GM23338 (cell line): Measurements from ENCODE around the gene KIFC1. TPM values are rescaled to one million over a fixed set of nuclear protein-coding genes. Genes with fewer than 3 reads are reported as not detected.

Experiments used
- ATAC-seq: fragments of 200-7000 bp; cut with Tn5 transposase; 3 replicates; pipeline ENCODE4 v1.9.1; 2020
- DNase-seq: peaks from one replicate; pipeline ENCODE4 v3.0.0-alpha.2; 2015; ENCODE audit warnings: low spot score
- H2AFZ ChIP-seq: fragments of 200-600 bp; sonication (generic); 2 replicates; pipeline ENCODE4 v1.8.0; 2016; ENCODE audit warnings: antibody characterized with exemption, mild to moderate bottlenecking, moderate library complexity
- H3F3A ChIP-seq: fragments of 200-600 bp; sonication (generic); replicated peaks from 2 replicates; pipeline ENCODE4 v1.8.0; 2017; ENCODE audit warnings: antibody characterized with exemption, mixed run types, low read depth
- H3K27ac ChIP-seq: fragments of 200-600 bp; sonication (generic); 2 replicates; pipeline ENCODE4 v1.6.1; 2016; ENCODE audit warnings: low read depth
- H3K27me3 ChIP-seq: fragments of 200-600 bp; sonication (generic); 2 replicates; pipeline ENCODE4 v1.8.0; 2016; ENCODE audit warnings: mild to moderate bottlenecking, mixed run types, moderate library complexity; ENCODE audit not compliant: insufficient read depth
- H3K36me3 ChIP-seq: fragments of 200-600 bp; sonication (generic); 2 replicates; pipeline ENCODE4 v1.8.0; 2016; ENCODE audit warnings: mild to moderate bottlenecking; ENCODE audit not compliant: insufficient read depth
- H3K4me1 ChIP-seq: fragments of 200-600 bp; sonication (generic); 2 replicates; pipeline ENCODE4 v1.8.0; 2016; ENCODE audit warnings: mild to moderate bottlenecking, moderate library complexity; ENCODE audit not compliant: insufficient read depth
- H3K4me2 ChIP-seq: fragments of 200-600 bp; sonication (generic); 2 replicates; pipeline ENCODE4 v1.7.1; 2017; ENCODE audit warnings: mixed run types
- H3K4me3 ChIP-seq: fragments of 200-600 bp; sonication (generic); 2 replicates; pipeline ENCODE4 v1.6.1; 2016; ENCODE audit warnings: mixed run types
- H3K79me2 ChIP-seq: fragments of 200-600 bp; sonication (generic); replicated peaks from 2 replicates; pipeline ENCODE4 v1.8.0; 2017; ENCODE audit warnings: mild to moderate bottlenecking; ENCODE audit not compliant: insufficient read depth
- H3K9me2 ChIP-seq: fragments of 200-600 bp; sonication (generic); 2 replicates; pipeline ENCODE4 v1.8.0; 2017; ENCODE audit not compliant: insufficient read depth
- H4K20me1 ChIP-seq: fragments of 200-600 bp; sonication (generic); replicated peaks from 2 replicates; pipeline ENCODE4 v1.8.0; 2017; ENCODE audit warnings: mild to moderate bottlenecking; ENCODE audit not compliant: insufficient read depth
- H3K27ac Mint-ChIP-seq: 2 replicates; pipeline ENCODE4 v1.8.0; 2020; ENCODE audit warnings: inconsistent platforms, mild to moderate bottlenecking, moderate library complexity, mixed read lengths
- H3K27me3 Mint-ChIP-seq: 3 replicates; pipeline ENCODE4 v1.8.0; 2022; ENCODE audit warnings: low read depth, mild to moderate bottlenecking, moderate library complexity, mixed read lengths, inconsistent platforms; ENCODE audit not compliant: insufficient read depth, poor library complexity
- H3K36me3 Mint-ChIP-seq: 3 replicates; pipeline ENCODE4 v1.8.0; 2021; ENCODE audit warnings: low read depth, mild to moderate bottlenecking, inconsistent platforms, moderate library complexity, mixed read lengths
- H3K4me1 Mint-ChIP-seq: 3 replicates; pipeline ENCODE4 v1.8.0; 2020; ENCODE audit warnings: mild to moderate bottlenecking, inconsistent platforms, mixed read lengths
- H3K4me3 Mint-ChIP-seq: 3 replicates; pipeline ENCODE4 v1.8.0; 2021; ENCODE audit warnings: moderate library complexity, mild to moderate bottlenecking, inconsistent platforms, mixed read lengths
- H3K9me3 Mint-ChIP-seq: 3 replicates; pipeline ENCODE4 v1.8.0; 2020; ENCODE audit warnings: moderate library complexity, mild to moderate bottlenecking, inconsistent platforms, mixed read lengths
- CREB1 ChIP-seq: fragments of 250-450 bp; sonication (Bioruptor Pico); IDR thresholded peaks from 2 replicates; pipeline ENCODE4 v1.5.0; 2020; ENCODE audit warnings: low read depth, mild to moderate bottlenecking, moderate library complexity
- CTCF ChIP-seq, 2 experiments: fragments of 200-600 bp in 1 of 2; sonication (generic) in 1 of 2; conservative IDR thresholded peaks; 2 replicates each; pipeline versions ENCODE4 v1.5.1 to v1.6.1; 2016 to 2017; ENCODE audit warnings: antibody characterized with exemption in 2 of 2, low read depth in 2 of 2, mild to moderate bottlenecking in 2 of 2, moderate library complexity in 1 of 2
- EZH2 ChIP-seq: fragments of 200-600 bp; sonication (generic); IDR thresholded peaks from one replicate; pipeline ENCODE4 v1.8.0; 2017; ENCODE audit warnings: antibody characterized with exemption, mild to moderate bottlenecking, low read depth; ENCODE audit not compliant: unreplicated experiment
- JUNB ChIP-seq: IDR thresholded peaks from one replicate; pipeline ENCODE4 v1.6.1; 2016; ENCODE audit warnings: antibody characterized with exemption; ENCODE audit not compliant: unreplicated experiment
- NANOG ChIP-seq: IDR thresholded peaks from 2 replicates; pipeline ENCODE4 v1.6.1; 2016; ENCODE audit warnings: antibody characterized with exemption, borderline replicate concordance
- REST ChIP-seq: IDR thresholded peaks from one replicate; pipeline ENCODE4 v1.6.1; 2018; ENCODE audit warnings: antibody characterized with exemption; ENCODE audit not compliant: unreplicated experiment
- ZNF114 ChIP-seq: fragments of 250-450 bp; sonication (Bioruptor Pico); IDR thresholded peaks from 2 replicates; pipeline ENCODE4 v1.5.0; 2020; ENCODE audit warnings: mild to moderate bottlenecking, moderate library complexity
- polyA plus RNA-seq: library from polyadenylated mRNA; unstranded; fragments of >200 nt; fragmentation: Nextera tagmentation; extraction: Ambion mirVana; gene quantifications from 2 replicates; pipeline ENCODE4 v1.2.1, GENCODE V29; 2016
- total RNA-seq: library from RNA; depleted of rRNA; stranded (reverse); fragments of >200 nt; shearing (Covaris generic); gene quantifications from 2 replicates; pipeline ENCODE4 v1.2.3, GENCODE V29; 2014

KIFC1 gene
- total and polyA plus RNA-seq, 2 experiments from 2014 or later: 10.3 to 61.7 TPM

- Histone ChIP-seq H4K20me1 (no peaks in the 10 kb centered on the region; the same call in 1 of the 2 replicates), H3K27me3 (no peaks in the 10 kb centered on the region), H2AFZ (no peak overlapping the region), H3K27ac (peak overlapping the region; percentile 100), H3K4me1 (peaks cover 54% of the 10 kb centered on the region), H3K4me3 (peak overlapping the region; percentile 64), H3K9me2 (no peaks in the 10 kb centered on the region), H3K79me2 (peaks cover 66% of the 10 kb centered on the region), H3F3A (peaks cover 23% of the 10 kb centered on the region; the same call in 1 of the 2 replicates), H3K36me3 (peaks cover 28% of the 10 kb centered on the region), H3K4me2 (peak overlapping the region; percentile 90)
- peak overlapping the region; percentile 80 for H3K4me3 Mint-ChIP-seq
- peaks cover 53% of the 10 kb centered on the region for H3K36me3 Mint-ChIP-seq
- ATAC-seq: no peak
- H3K9me3 Mint-ChIP-seq: no peaks in the 10 kb centered on the region
- H3K27me3 Mint-ChIP-seq: peaks cover 24% of the 10 kb centered on the region
- no peak for DNase-seq
- TF ChIP-seq NANOG (no peak), CREB1 (no peak), CTCF (conservative IDR thresholded peaks at IDR 0.05; ENCODE audit: low read depth in 2 of 2) (no peak), JUNB (no peak), EZH2 (no peak), REST (no peak)
- H3K4me1 Mint-ChIP-seq: peaks cover 54% of the 10 kb centered on the region
- peak overlapping the region; percentile 90 for H3K27ac Mint-ChIP-seq
Observed at GRCh38 chr6:33432546-33432945, 40.9 kb downstream of the KIFC1 start.

GRCh38 chr6:33433001-33433543, 41.4 kb downstream of the KIFC1 start:
- Histone ChIP-seq H3K4me1 (peaks cover 54% of the 10 kb centered on the region), H3K9me2 (no peaks in the 10 kb centered on the region), H3K27me3 (no peaks in the 10 kb centered on the region), H3F3A (peaks cover 23% of the 10 kb centered on the region; the same call in 1 of the 2 replicates), H3K79me2 (peaks cover 66% of the 10 kb centered on the region), H2AFZ (no peak overlapping the region), H3K4me3 (peak overlapping the region; percentile 64), H3K27ac (peak overlapping the region; percentile 100), H4K20me1 (no peaks in the 10 kb centered on the region; the same call in 1 of the 2 replicates), H3K36me3 (peaks cover 30% of the 10 kb centered on the region), H3K4me2 (peak overlapping the region; percentile 90)
- peaks cover 24% of the 10 kb centered on the region for H3K27me3 Mint-ChIP-seq
- TF ChIP-seq CTCF (conservative IDR thresholded peaks at IDR 0.05; ENCODE audit: low read depth in 2 of 2): no peak
- TF ChIP-seq NANOG: no peak
- no peak for TF ChIP-seq EZH2
- TF ChIP-seq ZNF114 (CRISPR knock-in tag): no peak
- DNase-seq (peak; percentile 73), ATAC-seq (peak; percentile 30)
- H3K4me1 Mint-ChIP-seq: peaks cover 54% of the 10 kb centered on the region
- H3K36me3 Mint-ChIP-seq: peaks cover 58% of the 10 kb centered on the region
- peak overlapping the region; percentile 90 for H3K27ac Mint-ChIP-seq
- no peaks in the 10 kb centered on the region for H3K9me3 Mint-ChIP-seq
- H3K4me3 Mint-ChIP-seq: peak overlapping the region; percentile 80
